K562 (cell line): ENCODE results near the gene TULP4. TPM values are rescaled to one million over a fixed set of nuclear protein-coding genes. Genes with fewer than 3 reads are reported as not detected.

Experiments
- ATAC-seq: fragments of 200-7000 bp; cut with Tn5 transposase; 3 replicates; pipeline ENCODE4 v1.9.1; 2020; ENCODE audit warnings: moderate library complexity
- BruUV-seq: library from RNA; stranded (reverse); fragments of 400-500 nt; replicated peaks from 2 replicates; lab custom pipeline; 2021; lab: Mats Ljungman, UMichigan
- CTCF ChIA-PET: fragments of 300-600 bp; formaldehyde crosslinking; extraction: SDS; loops from one replicate; lab custom pipeline; 2021; ENCODE audit warnings: low intra/inter-chr PET ratio; lab: Yijun Ruan, JAX
- POLR2A ChIA-PET: fragments of 300-600, 350-650 bp; sonication (Branson Sonifier 250); formaldehyde crosslinking; extraction: SDS; loops from one replicate; lab custom pipeline; 2021; ENCODE audit warnings: antibody characterized with exemption, inconsistent platforms; lab: Yijun Ruan, JAX
- DNase-seq, 4 experiments: peaks; one replicate each; pipeline versions ENCODE4 v3.0.0 to v3.0.0-alpha.2; 2011 to 2018; ENCODE audit warnings: low spot score in 3 of 4, mixed read lengths in 3 of 4; ENCODE audit errors: extremely low read depth in 1 of 4
- FAIRE-seq: peaks from 2 replicates; lab custom pipeline; 2011; peaks lifted over from hg19 to GRCh38; lab: Jason Lieb, UNC
- H2AFZ ChIP-seq: 2 replicates; pipeline ENCODE4 v1.6.0; 2011; ENCODE audit warnings: low read depth, low read length, control low read depth, inconsistent platforms
- H3K27ac ChIP-seq: fragments of 200-600 bp; 3 replicates; pipeline ENCODE4 v1.8.0; 2011; ENCODE audit warnings: low read depth, mild to moderate bottlenecking, control low read depth, inconsistent platforms, low read length, moderate library complexity, mixed read lengths; ENCODE audit errors: extremely low read depth
- H3K27me3 ChIP-seq, 2 experiments: fragments of 300-600 bp in 1 of 2; 2 replicates in 1 of 2; 3 replicates in 1 of 2; pipeline versions ENCODE4 v1.6.0 to v1.8.0; 2011; ENCODE audit warnings: inconsistent platforms in 2 of 2, low read length in 2 of 2, mild to moderate bottlenecking in 1 of 2, mixed read lengths in 1 of 2, moderate library complexity in 1 of 2; ENCODE audit not compliant: control insufficient read depth in 2 of 2, insufficient read depth in 2 of 2
- H3K36me3 ChIP-seq: fragments of 300-600 bp; 3 replicates; pipeline ENCODE4 v1.8.0; 2011; ENCODE audit warnings: mild to moderate bottlenecking, low read length, inconsistent platforms; ENCODE audit not compliant: control insufficient read depth, insufficient read depth
- H3K4me1 ChIP-seq, 2 experiments: fragments of 200-600 bp in 1 of 2; replicated peaks in 1 of 2; 2 replicates in 1 of 2; 3 replicates in 1 of 2; pipeline versions ENCODE4 v1.5.1 to v1.8.0; 2011; ENCODE audit warnings: inconsistent platforms in 2 of 2, low read length in 2 of 2, mild to moderate bottlenecking in 1 of 2, mixed read lengths in 1 of 2, moderate library complexity in 1 of 2; ENCODE audit not compliant: control insufficient read depth in 2 of 2, insufficient read depth in 2 of 2
- H3K4me2 ChIP-seq: 2 replicates; pipeline ENCODE4 v1.6.1; 2011; ENCODE audit warnings: low read length, control low read depth, inconsistent platforms, mixed read lengths; ENCODE audit not compliant: insufficient read depth
- H3K4me3 ChIP-seq: fragments of 200-600 bp; sonication (generic), shearing (Covaris generic); 2 replicates; pipeline ENCODE4 v1.5.1; 2016; ENCODE audit warnings: control low read depth, inconsistent platforms
- H3K79me2 ChIP-seq: fragments of 200-600 bp; 3 replicates; pipeline ENCODE4 v1.8.0; 2011; ENCODE audit warnings: low read length, inconsistent platforms; ENCODE audit not compliant: control insufficient read depth, insufficient read depth
- H3K9ac ChIP-seq, 2 experiments: 2 replicates each; pipeline versions ENCODE4 v1.6.0 to v1.6.1; 2011; ENCODE audit warnings: low read depth in 2 of 2, low read length in 2 of 2, control low read depth in 1 of 2, inconsistent platforms in 1 of 2, mild to moderate bottlenecking in 1 of 2, mixed read lengths in 1 of 2; ENCODE audit not compliant: insufficient read depth in 1 of 2
- H3K9me1 ChIP-seq: one replicate; pipeline ENCODE4 v1.6.0; 2011; ENCODE audit warnings: inconsistent platforms, mild to moderate bottlenecking, low read length, moderate library complexity; ENCODE audit not compliant: control insufficient read depth, insufficient read depth
- H3K9me3 ChIP-seq: replicated peaks from 2 replicates; pipeline ENCODE4 v1.5.1; 2011; ENCODE audit warnings: low read depth, low read length, inconsistent platforms; ENCODE audit not compliant: control insufficient read depth, insufficient read depth
- H4K20me1 ChIP-seq: replicated peaks from 2 replicates; pipeline ENCODE4 v1.6.1; 2011; ENCODE audit warnings: low read length, inconsistent platforms, mixed read lengths; ENCODE audit not compliant: control insufficient read depth, insufficient read depth
- GMEB1 ChIP-seq: fragments of 250-450 bp; sonication (Bioruptor Pico); IDR thresholded peaks from 2 replicates; pipeline ENCODE4 v1.4.0; 2020; ENCODE audit warnings: mild to moderate bottlenecking
- RUNX1 ChIP-seq: sonication (generic); IDR thresholded peaks from 2 replicates; pipeline ENCODE4 v1.6.1; 2016; ENCODE audit warnings: antibody characterized with exemption, low read depth
- TOE1 ChIP-seq, 2 experiments: fragments of 450-650 bp in 1 of 2; sonication (generic) in 1 of 2; formaldehyde crosslinking in 1 of 2; IDR thresholded peaks; 2 replicates each; pipeline versions ENCODE4 v1.7.1 to v1.8.0; 2016 to 2022; ENCODE audit warnings: borderline replicate concordance in 2 of 2, mild to moderate bottlenecking in 2 of 2, antibody characterized with exemption in 1 of 2, inconsistent platforms in 1 of 2, low read depth in 1 of 2, missing genetic modification reagents in 1 of 2, moderate library complexity in 1 of 2
- ZNF551 ChIP-seq: fragments of 250-450 bp; sonication (Bioruptor Pico); IDR thresholded peaks from 2 replicates; pipeline ENCODE4 v1.5.0; 2021; ENCODE audit warnings: mild to moderate bottlenecking, moderate library complexity
- WGBS: fragments of 100-300 bp; shearing (Covaris generic); methylation state at CpG from one replicate; pipeline ENCODE4 v1.1.6; 2016; ENCODE audit warnings: low coverage, mixed read lengths; ENCODE audit not compliant: insufficient coverage; ENCODE audit errors: missing lambda C conversion rate; 5-methylcytosine and 5-hydroxymethylcytosine counted together
- in situ Hi-C: fragments of 300-500 bp; cut with MboI; formaldehyde crosslinking; loops from 4 replicates; pipeline ENCODE4 v1.15.0; 2018; ENCODE audit warnings: inconsistent platforms, mixed read lengths
- intact Hi-C: fragments of 100-400 bp; cut with micrococcal nuclease; formaldehyde crosslinking; loops from 2 replicates; pipeline ENCODE4 v1.14.2; 2022
- polyA plus RNA-seq, 8 experiments: library from polyadenylated mRNA; depleted of rRNA in 4 of 8; stranded (reverse) in 5 of 8; unstranded in 3 of 8; fragments of >200 nt; fragmentation: Nextera tagmentation in 2 of 8; fragmentation: Illumina TruSeq in 1 of 8; extraction: Ambion mirVana in 2 of 8; extraction: Trizol in 1 of 8; gene quantifications; 2 replicates each; pipeline versions ENCODE4 v1.2.1 to v1.2.3, GENCODE V29; 2011 to 2014; ENCODE audit warnings: inconsistent platforms in 1 of 8, missing spikeins in 1 of 8
- total RNA-seq, 7 experiments: library from RNA; depleted of rRNA in 6 of 7; stranded (reverse); fragments of >200 nt in 6 of 7; fragmentation: Illumina TruSeq in 2 of 7; extraction: Trizol in 2 of 7; gene quantifications; 2 replicates each; pipeline versions ENCODE4 v1.2.1 to v1.2.3, GENCODE V29; 2011 to 2021; ENCODE audit warnings: low replicate concordance in 1 of 7

The TULP4 gene
- total and polyA plus RNA-seq, 9 of the 15 experiments (the other 6 are each of a cell fraction or from before 2014, with no cell fraction given): 1.2 to 50.4 (median 11.0) TPM

GRCh38 chr6:158316022-158316421 is 3.8 kb downstream of the TULP4 start:
- in situ Hi-C loops: no loop called here
- no peaks in the 10 kb centered on the region for H3K4me1 ChIP-seq

More at GRCh38 chr6:158316022-158316421, 3.8 kb downstream of the TULP4 start:
- Histone ChIP-seq H3K36me3 (peaks cover 14% of the 10 kb centered on the region; the same call in 1 of the 3 replicates), H2AFZ (no peak overlapping the region), H3K4me3 (no peak overlapping the region), H3K9ac (no peak overlapping the region), H3K27ac (no peak overlapping the region), H3K4me2 (no peak overlapping the region), H3K9me3 (no peaks in the 10 kb centered on the region), H3K79me2 (peaks cover 5% of the 10 kb centered on the region; the same call in 1 of the 3 replicates), H3K27me3 (no peaks in the 10 kb centered on the region), H4K20me1 (no peaks in the 10 kb centered on the region), H3K9me1 (no peaks in the 10 kb centered on the region)
- POLR2A ChIA-PET: no interaction called here
- intact Hi-C loops: no loop called here
- CTCF ChIA-PET: no interaction called here
- no TSS peak for BruUV-seq
- no peak for DNase-seq
- FAIRE-seq: no peak
- WGBS: 39% methylated on average over 3 of the region's 3 CpGs
- no peak for ATAC-seq
- TF ChIP-seq RUNX1 (no peak), GMEB1 (CRISPR knock-in tag) (no peak), ZNF551 (CRISPR knock-in tag) (no peak), TOE1 (IDR thresholded peaks at IDR 0.05; ENCODE audit: borderline replicate concordance) (no peak), TOE1 (CRISPR knock-in tag; IDR thresholded peaks at IDR 0.05; ENCODE audit: borderline replicate concordance, low read depth) (no peak)
- TF ChIP-seq, all 486 proteins: peak for 0
